HCT116 (cell line): ENCODE results near the gene RBM33. TPM values are rescaled to one million over a fixed set of nuclear protein-coding genes. Genes with fewer than 3 reads are reported as not detected.

Experiments
- ATAC-seq: fragments of 200-7000 bp; cut with Tn5 transposase; 2 replicates; pipeline ENCODE4 v1.9.1; 2020; ENCODE audit warnings: mild to moderate bottlenecking, moderate library complexity
- BruUV-seq: library from RNA; stranded (reverse); fragments of 400-500 nt; replicated peaks from 2 replicates; lab custom pipeline; 2021; lab: Mats Ljungman, UMichigan
- CTCF ChIA-PET: fragments of 300-600 bp; sonication (Branson Sonifier 250); formaldehyde crosslinking; loops from one replicate; lab custom pipeline; 2021; ENCODE audit warnings: antibody characterized with exemption; lab: Charles Lee
- POLR2A ChIA-PET: fragments of 300-600, 350-600 bp; sonication (Branson Sonifier 250); formaldehyde crosslinking; loops from one replicate; lab custom pipeline; 2021; ENCODE audit warnings: antibody characterized with exemption; lab: Charles Lee
- RAD21 ChIA-PET, 2 experiments: fragments of 300-600 bp; sonication (Branson Sonifier 250); formaldehyde crosslinking; loops; one replicate each; lab custom pipeline; 2023; ENCODE audit warnings: low total read pairs in 2 of 2; ENCODE audit not compliant: uncharacterized antibody in 2 of 2, unreplicated experiment in 2 of 2, low non-redundant PET in 1 of 2; lab: Charles Lee
- DNase-seq: peaks from one replicate; pipeline ENCODE4 v3.0.0-alpha.2; 2010; ENCODE audit warnings: low read depth, low spot score
- H2AFZ ChIP-seq: fragments of 200-600 bp; shearing (Covaris generic), sonication (generic); 2 replicates; pipeline ENCODE4 v1.6.1; 2017; ENCODE audit warnings: low read depth, mixed run types, mixed read lengths, antibody characterized with exemption, low read length; ENCODE audit not compliant: poor library complexity, severe bottlenecking
- H3K27ac ChIP-seq: 2 replicates; pipeline ENCODE4 v1.5.1; 2012; ENCODE audit warnings: low read depth, low read length
- H3K27me3 ChIP-seq: fragments of 200-600 bp; sonication (generic); 2 replicates; pipeline ENCODE4 v1.6.1; 2016; ENCODE audit warnings: mixed run types, low read length, mixed read lengths; ENCODE audit not compliant: insufficient read depth
- H3K36me3 ChIP-seq, 2 experiments: fragments of 200-500 bp in 1 of 2; fragments of 200-600 bp in 1 of 2; sonication (Bioruptor generic) in 1 of 2; sonication (generic) in 1 of 2; 2 replicates each; pipeline versions ENCODE4 v1.5.1 to v1.6.1; 2014 to 2016; ENCODE audit warnings: low read length in 2 of 2, inconsistent platforms in 1 of 2, mixed read lengths in 1 of 2, mixed run types in 1 of 2; ENCODE audit not compliant: insufficient read depth in 2 of 2, control insufficient read depth in 1 of 2
- H3K4me1 ChIP-seq, 2 experiments: fragments of 200-600 bp in 1 of 2; sonication (generic) in 1 of 2; 2 replicates each; pipeline versions ENCODE4 v1.5.1 to v1.6.1; 2012 to 2017; ENCODE audit warnings: low read length in 2 of 2, inconsistent platforms in 1 of 2, mild to moderate bottlenecking in 1 of 2, mixed read lengths in 1 of 2, mixed run types in 1 of 2, moderate library complexity in 1 of 2; ENCODE audit not compliant: insufficient read depth in 2 of 2, control insufficient read depth in 1 of 2
- H3K4me2 ChIP-seq: fragments of 200-600 bp; sonication (generic); 2 replicates; pipeline ENCODE4 v1.6.1; 2017; ENCODE audit warnings: mixed run types, low read length, mixed read lengths
- H3K4me3 ChIP-seq, 2 experiments: fragments of 200-600 bp in 1 of 2; sonication (generic) in 1 of 2; replicated peaks in 1 of 2; 2 replicates each; pipeline ENCODE4 v1.5.1; 2011 to 2016; ENCODE audit warnings: low read length in 2 of 2, control low read depth in 1 of 2, low read depth in 1 of 2, mild to moderate bottlenecking in 1 of 2, mixed read lengths in 1 of 2, mixed run types in 1 of 2
- H3K79me2 ChIP-seq: fragments of 200-600 bp; sonication (generic); 2 replicates; pipeline ENCODE4 v1.6.1; 2017; ENCODE audit warnings: mild to moderate bottlenecking, mixed run types, low read length, moderate library complexity, mixed read lengths; ENCODE audit not compliant: insufficient read depth
- H3K9ac ChIP-seq: fragments of 200-600 bp; sonication (generic); 2 replicates; pipeline ENCODE4 v1.6.1; 2016; ENCODE audit warnings: low read length, mixed read lengths
- H3K9me2 ChIP-seq: fragments of 200-600 bp; sonication (generic), shearing (Covaris generic); 2 replicates; pipeline ENCODE4 v1.6.1; 2017; ENCODE audit warnings: mixed run types, mild to moderate bottlenecking, moderate library complexity; ENCODE audit not compliant: insufficient read depth
- H3K9me3 ChIP-seq, 2 experiments: fragments of 200-500 bp in 1 of 2; fragments of 200-600 bp in 1 of 2; sonication (Bioruptor generic) in 1 of 2; sonication (generic) in 1 of 2; 2 replicates each; pipeline ENCODE4 v1.6.1; 2014 to 2017; ENCODE audit warnings: low read length in 2 of 2, mixed read lengths in 2 of 2, inconsistent platforms in 1 of 2, low read depth in 1 of 2, mild to moderate bottlenecking in 1 of 2, mixed run types in 1 of 2, moderate library complexity in 1 of 2; ENCODE audit not compliant: control insufficient read depth in 1 of 2, insufficient read depth in 1 of 2
- H4K20me1 ChIP-seq: fragments of 200-600 bp; sonication (generic), shearing (Covaris generic); 2 replicates; pipeline ENCODE4 v1.6.1; 2017; ENCODE audit warnings: mixed run types, mild to moderate bottlenecking, moderate library complexity; ENCODE audit not compliant: insufficient read depth
- ATF3 ChIP-seq: IDR thresholded peaks from 2 replicates; pipeline ENCODE4 v1.6.1; 2012
- CBX3 ChIP-seq: IDR thresholded peaks from 2 replicates; pipeline ENCODE4 v1.6.1; 2012; ENCODE audit warnings: low read depth
- EGR1 ChIP-seq: IDR thresholded peaks from 2 replicates; pipeline ENCODE4 v1.6.1; 2012; ENCODE audit warnings: low read depth
- ELF1 ChIP-seq: IDR thresholded peaks from 2 replicates; pipeline ENCODE4 v1.6.1; 2012; ENCODE audit warnings: low read depth, borderline replicate concordance
- EZH2 ChIP-seq: fragments of 200-600 bp; sonication (generic); IDR thresholded peaks from 2 replicates; pipeline ENCODE4 v1.6.1; 2017; ENCODE audit warnings: antibody characterized with exemption, mixed run types
- FOSL1 ChIP-seq: IDR thresholded peaks from 2 replicates; pipeline ENCODE4 v1.6.1; 2012; ENCODE audit warnings: low read depth
- JUND ChIP-seq: IDR thresholded peaks from 2 replicates; pipeline ENCODE4 v1.6.1; 2012
- POLR2A ChIP-seq: IDR thresholded peaks from 2 replicates; pipeline ENCODE4 v1.7.0; 2011; ENCODE audit warnings: borderline replicate concordance; ENCODE audit not compliant: insufficient read depth, insufficient read length; ENCODE audit errors: extremely low read depth
- RAD21 ChIP-seq: IDR thresholded peaks from 2 replicates; pipeline ENCODE4 v1.6.1; 2012; ENCODE audit warnings: low read depth, mild to moderate bottlenecking
- SP1 ChIP-seq: IDR thresholded peaks from 2 replicates; pipeline ENCODE4 v1.6.1; 2012; ENCODE audit warnings: low read depth
- SRF ChIP-seq: IDR thresholded peaks from 2 replicates; pipeline ENCODE4 v1.6.1; 2012; ENCODE audit warnings: low read depth
- TCF7L2 ChIP-seq: IDR thresholded peaks from 2 replicates; pipeline ENCODE4 v1.7.0; 2011; ENCODE audit warnings: borderline replicate concordance, inconsistent platforms; ENCODE audit not compliant: insufficient read depth, insufficient read length; ENCODE audit errors: extremely low read depth
- ZFX ChIP-seq: fragments of 450-650 bp; IDR thresholded peaks from 2 replicates; pipeline ENCODE4 v1.6.1; 2017
- intact Hi-C: fragments of 100-400 bp; cut with micrococcal nuclease; formaldehyde crosslinking; loops from 2 replicates; pipeline ENCODE4 v1.10.0; 2022
- total RNA-seq: library from RNA; stranded (reverse); gene quantifications from one replicate; pipeline ENCODE4 v1.2.1, GENCODE V29; 2021; ENCODE audit not compliant: unreplicated experiment
- TF ChIP-seq, protein P1 (sequence below): IDR thresholded peaks from 2 replicates; pipeline ENCODE4 v1.6.1; 2011; ENCODE audit warnings: mild to moderate bottlenecking, low read length, moderate library complexity; ENCODE audit not compliant: insufficient replicate concordance; ENCODE audit errors: extremely low read depth
- TF ChIP-seq, protein P2 (sequence below), 3 experiments: fragments of 200-600 bp in 1 of 3; sonication (generic) in 1 of 3; IDR thresholded peaks in 2 of 3; conservative IDR thresholded peaks in 1 of 3; 2 replicates each; pipeline ENCODE4 v1.5.1; 2012 to 2017; ENCODE audit warnings: low read depth in 2 of 3, low read length in 2 of 3, antibody characterized with exemption in 1 of 3, borderline replicate concordance in 1 of 3, control low read depth in 1 of 3, mild to moderate bottlenecking in 1 of 3, mixed read lengths in 1 of 3, mixed run types in 1 of 3, moderate library complexity in 1 of 3; ENCODE audit not compliant: insufficient read depth in 1 of 3

RBM33 gene
- total RNA-seq, 1 experiment from 2014 or later = 64.3 TPM

DNA sequence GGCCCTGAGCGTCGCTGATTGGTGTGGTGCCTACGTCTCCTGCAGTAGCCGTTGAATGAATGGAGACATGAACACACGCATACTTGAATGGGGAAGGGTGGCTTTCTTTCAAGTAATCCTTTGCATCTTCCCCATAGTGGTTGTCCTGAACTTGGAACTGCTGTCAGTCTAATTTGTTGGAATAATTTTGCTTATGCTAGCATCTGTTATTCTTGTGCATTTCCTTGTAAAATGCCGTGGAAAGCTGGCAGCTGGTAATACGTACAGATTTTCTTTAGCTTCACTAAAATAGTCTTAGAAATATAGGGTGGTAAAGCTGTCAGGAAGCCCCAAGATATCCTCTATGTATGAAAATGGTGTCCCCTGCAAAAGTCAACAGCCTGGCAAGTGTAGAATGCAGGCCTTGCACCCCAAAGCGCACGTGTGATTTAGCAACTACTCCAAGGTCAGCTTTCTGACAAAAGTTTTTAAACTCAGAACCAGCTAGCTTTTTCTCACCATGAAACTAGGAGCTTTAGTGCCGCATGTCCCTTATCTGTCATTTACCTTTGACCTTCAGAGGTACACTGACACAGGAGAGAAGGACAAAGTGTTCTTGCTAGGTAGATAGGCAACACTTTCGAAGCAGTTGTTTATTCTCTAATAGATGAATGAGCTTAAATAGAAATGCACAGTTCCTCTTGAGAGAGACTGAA lies 70.8 kb downstream of the RBM33 start (continued):
- TF ChIP-seq EGR1 = no peak
- TF ChIP-seq, protein P1, sequence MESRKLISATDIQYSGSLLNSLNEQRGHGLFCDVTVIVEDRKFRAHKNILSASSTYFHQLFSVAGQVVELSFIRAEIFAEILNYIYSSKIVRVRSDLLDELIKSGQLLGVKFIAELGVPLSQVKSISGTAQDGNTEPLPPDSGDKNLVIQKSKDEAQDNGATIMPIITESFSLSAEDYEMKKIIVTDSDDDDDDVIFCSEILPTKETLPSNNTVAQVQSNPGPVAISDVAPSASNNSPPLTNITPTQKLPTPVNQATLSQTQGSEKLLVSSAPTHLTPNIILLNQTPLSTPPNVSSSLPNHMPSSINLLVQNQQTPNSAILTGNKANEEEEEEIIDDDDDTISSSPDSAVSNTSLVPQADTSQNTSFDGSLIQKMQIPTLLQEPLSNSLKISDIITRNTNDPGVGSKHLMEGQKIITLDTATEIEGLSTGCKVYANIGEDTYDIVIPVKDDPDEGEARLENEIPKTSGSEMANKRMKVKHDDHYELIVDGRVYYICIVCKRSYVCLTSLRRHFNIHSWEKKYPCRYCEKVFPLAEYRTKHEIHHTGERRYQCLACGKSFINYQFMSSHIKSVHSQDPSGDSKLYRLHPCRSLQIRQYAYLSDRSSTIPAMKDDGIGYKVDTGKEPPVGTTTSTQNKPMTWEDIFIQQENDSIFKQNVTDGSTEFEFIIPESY = no peak
- TF ChIP-seq, protein P2, sequence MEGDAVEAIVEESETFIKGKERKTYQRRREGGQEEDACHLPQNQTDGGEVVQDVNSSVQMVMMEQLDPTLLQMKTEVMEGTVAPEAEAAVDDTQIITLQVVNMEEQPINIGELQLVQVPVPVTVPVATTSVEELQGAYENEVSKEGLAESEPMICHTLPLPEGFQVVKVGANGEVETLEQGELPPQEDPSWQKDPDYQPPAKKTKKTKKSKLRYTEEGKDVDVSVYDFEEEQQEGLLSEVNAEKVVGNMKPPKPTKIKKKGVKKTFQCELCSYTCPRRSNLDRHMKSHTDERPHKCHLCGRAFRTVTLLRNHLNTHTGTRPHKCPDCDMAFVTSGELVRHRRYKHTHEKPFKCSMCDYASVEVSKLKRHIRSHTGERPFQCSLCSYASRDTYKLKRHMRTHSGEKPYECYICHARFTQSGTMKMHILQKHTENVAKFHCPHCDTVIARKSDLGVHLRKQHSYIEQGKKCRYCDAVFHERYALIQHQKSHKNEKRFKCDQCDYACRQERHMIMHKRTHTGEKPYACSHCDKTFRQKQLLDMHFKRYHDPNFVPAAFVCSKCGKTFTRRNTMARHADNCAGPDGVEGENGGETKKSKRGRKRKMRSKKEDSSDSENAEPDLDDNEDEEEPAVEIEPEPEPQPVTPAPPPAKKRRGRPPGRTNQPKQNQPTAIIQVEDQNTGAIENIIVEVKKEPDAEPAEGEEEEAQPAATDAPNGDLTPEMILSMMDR (IDR thresholded peaks at IDR 0.05 in 2 of 3, conservative IDR thresholded peaks at IDR 0.05 in 1 of 3; ENCODE audit: borderline replicate concordance in 1 of 3, insufficient read depth in 1 of 3, low read depth in 2 of 3, low read length in 2 of 3) = no peak
- TF ChIP-seq POLR2A = no peak
- TF ChIP-seq, all 23 proteins: peak for 0

- no TSS peak for BruUV-seq
- Histone ChIP-seq H3K9me2 (no peaks in the 10 kb centered on the region), H3K36me3 (peaks cover 3% of the 10 kb centered on the region in 2 experiments; a peak in 2 of 4 replicates), H3K79me2 (peaks cover 68% of the 10 kb centered on the region), H3K4me3 (no peak overlapping the region), H3K27ac (no peak overlapping the region), H4K20me1 (peaks cover 17% of the 10 kb centered on the region; the same call in 1 of the 2 replicates), H3K4me1 (no peaks in the 10 kb centered on the region), H3K4me2 (no peak overlapping the region), H3K9ac (no peak overlapping the region), H3K9me3 (no peaks in the 10 kb centered on the region), H3K27me3 (no peaks in the 10 kb centered on the region), H2AFZ (no peak overlapping the region)
- ChIA-PET CTCF (no interaction called here), RAD21 (no interaction called here), POLR2A (no interaction called here)
- intact Hi-C loops = no loop called here
- DNase-seq (no peak), ATAC-seq (no peak)
- TF ChIP-seq FOSL1 (no peak), ELF1 (no peak), ATF3 (no peak), ZFX (no peak), CBX3 (no peak), EZH2 (no peak), JUND (no peak), SRF (no peak), RAD21 (no peak), SP1 (no peak), TCF7L2 (no peak)
- TF ChIP-seq, protein P1 = no peak
Measured at GRCh38 chr7:155717010-155717744, 72.7 kb downstream of the RBM33 start.
